NCI-H345 treated with DMSO at 0.1 percent for 48 hours (cell line): Measurements from ENCODE around the gene PIAS4.

Experiments
- DNase-seq: peaks from one replicate; lab custom pipeline; 2025; ENCODE audit not compliant: unreplicated experiment; lab: John Stamatoyannopoulos, UW

PIAS4 gene

GRCh38 chr19:4058693-4059452 is 51.3 kb downstream of the PIAS4 start:
- no peak for DNase-seq

- no peak for DNase-seq
Measured at GRCh38 chr19:4059453-4059871, 51.9 kb downstream of the PIAS4 start.

- no peak for DNase-seq
Measured at GRCh38 chr19:4059891-4060620, 52.5 kb downstream of the PIAS4 start.

GRCh38 chr19:4060621-4061177 is 53.2 kb downstream of the PIAS4 start:
- no peak for DNase-seq

- no peak for DNase-seq
Measured at GRCh38 chr19:4061178-4061682, 53.7 kb downstream of the PIAS4 start.

GRCh38 chr19:4061683-4062418 is 54.3 kb downstream of the PIAS4 start:
- DNase-seq: no peak

GRCh38 chr19:4062419-4063368 is 55.2 kb downstream of the PIAS4 start:
- no peak for DNase-seq

GRCh38 chr19:4063369-4064148 is 56.0 kb downstream of the PIAS4 start:
- no peak for DNase-seq

- no peak for DNase-seq
Measured at GRCh38 chr19:4064149-4064495, 56.6 kb downstream of the PIAS4 start.

GRCh38 chr19:4064496-4065260 is 57.1 kb downstream of the PIAS4 start:
- no peak for DNase-seq

GRCh38 chr19:4065430-4066175 is 58.1 kb downstream of the PIAS4 start:
- peak; percentile 83 for DNase-seq

GRCh38 chr19:4066176-4066606 is 58.7 kb downstream of the PIAS4 start:
- no peak for DNase-seq

- DNase-seq: peak; percentile 21
Measured at GRCh38 chr19:4066682-4067395, 59.3 kb downstream of the PIAS4 start, which contains the start of gene ZBTB7A. Gene ZBTB7A (minus strand): TSS chr19:4066899. CDS start chr19:4055232, 11,667 bp downstream.

- DNase-seq: no peak
Measured at GRCh38 chr19:4067396-4068046, 60.0 kb downstream of the PIAS4 start.

GRCh38 chr19:4068047-4068966 is 60.8 kb downstream of the PIAS4 start:
- DNase-seq: no peak
